GM21717 (cell line): ENCODE data around the gene CFAP20DC.
"Not testable (repeated sequence)": the region's sequence is repeated elsewhere in the genome, so short reads cannot be mapped to it uniquely, and the experiment has no call there.

ENCODE experiments used
- ATAC-seq: cut with Tn5 transposase; IDR thresholded peaks from one replicate; pipeline ENCODE4 v1.9.1; 2021; ENCODE audit warnings: mild to moderate bottlenecking, moderate library complexity; ENCODE audit not compliant: unreplicated experiment

CFAP20DC gene

DNA sequence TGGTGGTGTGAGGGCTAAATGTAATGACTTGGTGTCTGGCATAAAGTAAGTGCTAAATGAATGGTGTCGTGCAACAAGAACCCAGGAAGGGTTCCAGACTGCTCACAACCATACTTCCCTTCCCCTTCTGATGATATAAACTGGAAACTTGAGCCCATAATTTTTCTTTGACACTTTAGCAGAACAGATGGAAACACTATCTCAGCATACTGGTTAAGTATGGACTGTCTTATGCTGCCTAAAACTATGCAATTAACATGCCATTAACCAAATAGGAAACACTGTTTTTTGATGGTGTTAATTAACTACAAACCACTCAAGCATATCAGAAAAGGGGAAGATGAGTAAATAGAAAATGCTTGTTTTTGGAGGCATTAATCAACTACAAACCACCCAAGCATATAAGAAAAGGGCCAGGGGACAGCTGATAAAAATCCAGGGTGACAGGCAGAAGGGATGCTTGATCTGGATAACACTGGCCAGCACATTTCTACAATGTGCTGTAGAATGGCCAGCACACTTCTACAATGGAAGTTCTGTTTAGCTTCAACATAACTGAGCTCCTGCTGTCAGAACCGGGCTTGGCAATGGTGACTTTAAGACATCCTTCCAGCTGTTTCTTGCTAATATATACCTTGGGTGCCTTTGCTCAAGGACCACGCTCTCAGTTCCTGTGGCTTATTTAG lies 297.8 kb downstream of the CFAP20DC start:
- ATAC-seq, result no peak

DNA sequence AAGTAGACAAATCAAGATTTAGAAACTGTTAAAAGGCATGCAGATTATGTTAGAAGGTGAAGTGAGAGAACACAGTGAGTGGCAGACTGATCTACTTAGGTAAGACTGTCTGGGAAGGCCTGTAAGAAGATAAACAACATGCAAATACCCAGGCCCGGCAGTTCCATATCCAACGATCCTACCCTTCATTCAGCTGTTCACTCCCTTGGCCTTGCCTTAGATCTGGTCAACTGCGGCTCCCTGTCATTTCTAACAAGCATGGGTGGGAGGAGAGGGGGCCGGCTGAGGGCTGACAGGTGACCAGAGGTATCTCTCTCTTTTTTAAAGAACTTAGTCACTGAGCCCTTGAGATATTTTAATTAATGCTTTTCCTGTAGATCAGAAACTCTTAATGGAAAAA lies 298.6 kb downstream of the CFAP20DC start:
- no peak for ATAC-seq

DNA sequence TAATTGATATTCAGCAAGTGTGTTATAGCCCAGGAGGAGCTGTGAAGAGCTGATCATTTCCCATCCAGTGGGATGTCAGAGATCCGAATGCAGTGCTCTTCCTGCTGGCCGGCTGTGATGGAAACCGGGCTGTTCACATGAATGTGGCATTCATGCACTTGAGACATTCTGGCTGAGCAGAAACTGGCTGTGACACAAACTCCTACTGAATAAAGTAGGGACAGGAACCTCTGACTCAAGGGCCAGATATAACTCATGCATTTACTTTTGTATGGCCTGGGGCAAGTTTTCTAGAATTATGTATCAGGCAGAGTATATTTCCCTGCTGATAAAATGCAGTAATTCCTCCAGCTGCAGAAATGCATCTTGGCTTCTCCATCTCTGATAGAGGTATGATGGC lies 299.9 kb downstream of the CFAP20DC start:
- no peak for ATAC-seq

DNA sequence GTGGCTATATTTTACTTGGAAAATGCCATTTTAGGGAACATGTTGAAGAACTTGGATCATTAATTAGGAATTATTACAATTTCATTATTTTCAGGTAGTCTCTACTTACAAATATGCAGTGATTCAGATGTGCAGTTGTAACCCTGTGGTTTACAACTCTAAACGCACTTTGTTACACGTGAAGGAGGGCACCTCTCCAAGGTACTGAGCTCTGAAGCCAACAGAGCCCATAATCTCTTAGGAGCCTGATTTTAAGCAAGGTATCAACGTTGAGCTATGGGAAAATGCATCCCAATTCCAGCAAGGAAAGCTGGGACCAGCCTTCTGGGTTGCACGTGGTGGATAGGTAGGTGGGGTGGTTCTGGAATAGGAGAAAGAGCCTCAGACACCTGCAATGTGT lies 301.8 kb downstream of the CFAP20DC start:
- ATAC-seq, result no peak

DNA sequence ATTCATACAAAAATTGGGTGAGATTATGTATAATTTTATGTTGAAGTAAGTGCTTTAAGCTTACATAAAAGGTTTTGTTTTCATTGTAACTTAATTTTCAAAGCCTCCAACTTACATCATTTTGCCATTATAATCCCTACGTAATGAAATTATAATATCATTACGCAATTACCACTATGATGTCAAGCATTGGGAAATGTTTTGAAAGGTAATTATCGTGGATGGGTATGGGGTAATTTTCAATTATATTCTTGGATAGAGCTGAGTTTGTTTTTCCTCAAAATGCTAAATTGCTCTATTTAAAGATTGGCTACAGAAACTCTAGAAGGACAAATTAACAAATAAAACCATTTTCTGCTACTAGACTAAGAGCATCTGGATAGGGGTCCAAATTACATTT lies 303.1 kb downstream of the CFAP20DC start:
- ATAC-seq, result no peak

DNA sequence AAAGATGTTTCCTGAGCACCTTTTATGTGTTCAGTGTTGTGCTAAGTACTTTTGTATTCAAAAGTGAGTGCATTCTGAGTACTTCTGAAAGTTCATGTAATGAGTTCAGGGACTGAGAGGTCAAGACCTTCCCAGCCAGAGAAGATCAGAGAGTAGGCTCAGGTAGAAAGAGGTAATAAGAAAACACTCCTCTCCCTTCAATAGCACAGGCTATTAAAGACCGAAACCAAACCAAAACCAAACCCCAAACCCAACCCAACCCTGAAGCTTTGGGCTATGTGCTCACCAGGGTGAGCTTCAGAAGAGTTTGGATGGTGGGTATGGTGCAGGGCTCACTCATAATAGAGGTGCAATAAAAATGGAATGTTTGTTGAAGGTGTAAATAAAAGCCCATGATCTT lies 306.5 kb downstream of the CFAP20DC start:
- ATAC-seq, result no peak

DNA sequence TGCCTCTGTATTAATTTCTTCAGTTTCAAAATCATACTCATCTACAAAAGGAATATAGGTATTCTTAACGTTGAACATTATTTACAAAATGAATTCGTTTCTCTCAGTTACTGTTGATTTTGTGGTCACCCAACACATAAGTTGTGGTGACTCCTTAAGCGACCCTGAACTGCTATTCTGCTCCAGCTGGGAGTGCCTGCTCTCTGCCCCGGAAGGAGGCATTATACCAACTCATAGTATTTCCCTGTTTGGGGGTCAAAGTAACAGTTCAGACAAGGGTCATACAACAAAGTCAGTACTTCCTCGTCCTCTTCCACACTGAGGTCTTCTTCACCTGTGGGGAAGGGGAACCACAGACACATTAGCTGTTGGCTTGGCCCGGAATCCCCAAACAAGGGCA lies 307.6 kb downstream of the CFAP20DC start:
- no peak for ATAC-seq

DNA sequence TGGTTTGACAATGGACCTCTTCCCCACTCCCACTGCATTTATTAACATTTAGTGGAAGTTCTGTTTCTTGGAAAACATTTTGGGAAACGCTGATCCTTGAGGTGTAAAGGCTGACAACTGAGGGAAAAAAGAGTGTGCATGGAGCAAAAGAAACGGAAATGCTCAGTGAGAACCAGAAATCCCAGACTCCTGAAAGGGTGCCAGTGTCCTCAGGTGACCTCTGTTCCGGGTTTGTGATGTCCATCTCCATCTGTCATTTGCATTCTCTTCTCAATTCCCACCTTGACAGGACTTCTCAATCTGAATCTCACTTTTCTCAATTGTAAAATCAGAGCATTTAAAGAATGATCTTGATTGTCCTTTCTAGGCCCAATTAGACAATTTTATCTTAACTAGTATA lies 312.2 kb downstream of the CFAP20DC start:
- ATAC-seq, result no peak

DNA sequence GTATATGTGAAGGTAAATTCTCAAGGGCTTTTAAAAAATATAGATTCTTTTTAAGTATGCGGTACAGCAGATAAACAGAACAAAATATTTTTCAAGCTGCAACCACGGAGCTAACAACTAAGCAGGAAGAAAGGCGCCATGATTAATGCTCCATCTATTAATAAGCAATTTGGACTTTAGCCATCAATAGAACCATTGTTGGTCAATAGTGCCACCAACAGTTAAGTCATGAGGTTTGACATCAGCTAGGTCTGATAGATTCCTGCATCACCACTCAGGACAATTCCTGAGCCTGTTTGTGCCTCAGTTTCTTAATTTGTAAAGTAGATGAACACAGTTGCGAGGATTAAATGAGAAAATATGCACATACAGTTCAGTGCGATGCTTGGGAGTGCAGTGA lies 318.2 kb downstream of the CFAP20DC start:
- ATAC-seq, result no peak

DNA sequence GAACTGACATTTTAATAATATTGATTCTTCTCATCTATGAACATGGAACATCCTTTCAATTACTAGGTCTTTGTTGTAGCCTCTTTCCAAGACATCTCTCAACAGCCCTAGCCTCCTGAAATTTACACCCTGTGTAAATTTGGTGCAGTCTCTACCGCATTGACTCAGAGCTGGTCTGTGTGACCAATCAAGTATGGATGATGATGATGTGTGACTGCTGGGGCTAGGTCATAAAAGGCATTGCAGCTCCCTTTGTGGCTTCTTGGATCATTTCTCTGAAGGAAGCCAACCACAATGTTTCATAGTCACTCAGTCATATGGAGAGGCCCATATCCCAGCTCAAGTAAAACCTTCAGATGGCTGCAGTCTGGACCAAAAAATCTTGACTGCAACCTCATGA lies 321.1 kb downstream of the CFAP20DC start:
- ATAC-seq, result no peak

DNA sequence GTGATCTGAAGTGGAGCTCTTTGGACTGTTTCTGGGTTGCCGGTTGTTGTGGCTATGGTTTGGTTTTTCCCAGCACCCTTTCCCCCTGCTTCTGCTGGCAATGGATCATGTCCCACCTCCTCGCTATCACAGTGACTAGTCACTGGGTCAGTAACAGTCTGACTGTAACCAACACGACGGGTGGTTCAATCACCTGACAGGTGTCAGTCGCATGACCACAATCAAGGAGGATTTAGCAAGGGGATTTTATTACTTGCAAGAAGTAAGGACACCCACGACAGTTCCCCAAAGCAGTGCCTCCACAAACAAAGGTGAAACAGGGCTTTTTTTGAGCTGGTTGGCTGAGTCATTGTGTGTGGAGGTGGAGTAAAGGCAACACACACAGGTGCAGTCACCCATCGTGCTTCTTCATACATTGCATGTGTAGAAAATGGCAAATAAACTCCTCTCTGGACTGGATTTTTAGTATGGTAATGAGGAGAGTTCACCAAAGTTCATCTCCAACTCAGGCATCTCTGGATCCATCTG lies 324.4 kb downstream of the CFAP20DC start:
- ATAC-seq, result no peak

DNA sequence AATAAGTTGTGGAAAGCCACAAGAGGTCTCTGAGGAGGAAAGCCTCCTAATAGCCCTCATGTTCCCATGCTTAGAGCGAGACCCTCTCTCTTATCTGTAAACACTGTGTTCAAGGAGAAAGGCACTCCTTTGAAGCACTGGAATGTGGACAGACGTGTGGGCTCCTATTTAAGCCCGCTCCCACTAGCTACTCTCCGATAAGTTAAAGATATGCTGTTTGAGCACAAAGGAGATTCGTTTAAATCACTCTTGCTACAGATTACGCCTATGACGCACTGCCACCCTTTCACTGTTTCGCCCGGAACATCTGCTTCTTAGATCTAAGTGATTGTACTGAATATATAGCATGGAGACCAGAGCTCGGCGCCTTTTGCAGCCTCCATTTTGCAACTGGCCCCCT lies 325.5 kb downstream of the CFAP20DC start:
- no peak for ATAC-seq

DNA sequence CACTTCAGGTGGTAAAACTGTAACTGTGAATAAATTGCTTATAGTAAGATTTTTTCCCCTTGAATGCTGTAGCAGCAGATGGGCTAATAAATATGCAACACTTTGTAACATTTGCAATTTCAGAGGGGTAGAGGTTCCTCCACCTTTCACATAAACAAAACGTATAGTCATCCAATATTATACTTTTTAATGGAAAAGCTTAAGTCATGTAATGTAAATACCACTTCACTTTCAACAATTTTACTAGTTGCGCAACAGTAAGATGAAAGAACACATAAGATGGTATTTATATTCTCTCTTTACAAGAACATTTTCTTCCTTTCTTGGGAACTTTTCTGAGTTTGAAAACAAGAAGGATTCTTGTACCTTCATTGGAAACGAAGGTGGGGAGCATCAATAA lies 326.7 kb downstream of the CFAP20DC start:
- no peak for ATAC-seq

DNA sequence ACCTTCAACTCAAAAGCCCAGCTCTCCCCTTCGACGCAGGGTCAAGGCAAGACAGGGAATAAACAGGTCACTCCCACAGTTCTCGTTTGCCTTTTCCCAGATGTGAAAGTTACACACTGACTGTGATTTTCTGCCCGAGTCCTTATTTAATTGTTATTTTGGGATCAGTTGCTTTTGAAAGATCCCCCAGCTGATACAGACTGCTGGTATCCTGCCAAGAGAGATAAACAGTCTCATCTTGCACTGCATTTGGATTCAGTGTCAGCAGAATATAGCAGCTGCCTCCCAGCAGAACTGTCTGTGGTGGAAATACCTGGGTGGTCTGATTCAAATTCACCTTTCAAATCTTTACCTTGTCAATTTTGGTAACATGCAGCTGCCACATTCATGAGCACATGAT lies 327.3 kb downstream of the CFAP20DC start:
- ATAC-seq, result no peak

DNA sequence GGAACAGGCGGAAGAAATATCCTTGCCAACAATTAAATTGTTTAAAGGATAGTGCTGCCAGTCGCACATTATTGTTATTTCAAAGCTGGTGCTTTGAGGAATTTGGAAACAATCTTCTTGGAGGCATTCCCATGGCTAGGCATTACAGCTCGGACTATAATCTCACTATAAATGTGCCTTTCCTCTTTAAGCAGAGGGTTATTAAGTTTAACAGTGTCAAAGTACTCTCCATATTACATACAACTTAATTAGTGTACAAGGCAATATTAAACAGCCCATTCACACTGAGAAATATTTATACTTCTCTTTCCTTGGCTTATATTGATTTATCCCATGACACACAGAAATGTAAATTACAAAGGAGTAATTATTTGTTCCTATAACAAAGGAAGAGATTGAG lies 329.3 kb downstream of the CFAP20DC start:
- ATAC-seq, result no peak

DNA sequence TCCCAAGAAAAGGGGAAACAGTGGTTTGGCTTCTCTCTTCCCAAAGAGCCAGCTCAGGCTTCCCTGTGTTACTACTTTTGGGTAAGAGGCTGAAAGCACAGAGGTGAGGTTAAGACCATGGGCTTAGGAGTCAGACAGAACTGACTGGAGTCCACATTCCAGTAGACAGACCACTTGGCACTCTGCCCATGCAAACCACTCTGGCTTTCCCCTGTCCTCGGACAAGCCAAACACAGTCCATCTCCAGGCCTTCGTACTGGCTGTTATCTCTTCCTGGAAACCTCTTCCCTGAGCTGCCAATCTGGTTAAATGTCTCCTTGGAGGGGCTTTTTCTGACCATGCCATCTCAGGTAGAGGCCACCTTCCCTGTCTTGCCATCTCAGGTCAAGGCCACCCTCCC lies 330.1 kb downstream of the CFAP20DC start:
- ATAC-seq, result no peak

DNA sequence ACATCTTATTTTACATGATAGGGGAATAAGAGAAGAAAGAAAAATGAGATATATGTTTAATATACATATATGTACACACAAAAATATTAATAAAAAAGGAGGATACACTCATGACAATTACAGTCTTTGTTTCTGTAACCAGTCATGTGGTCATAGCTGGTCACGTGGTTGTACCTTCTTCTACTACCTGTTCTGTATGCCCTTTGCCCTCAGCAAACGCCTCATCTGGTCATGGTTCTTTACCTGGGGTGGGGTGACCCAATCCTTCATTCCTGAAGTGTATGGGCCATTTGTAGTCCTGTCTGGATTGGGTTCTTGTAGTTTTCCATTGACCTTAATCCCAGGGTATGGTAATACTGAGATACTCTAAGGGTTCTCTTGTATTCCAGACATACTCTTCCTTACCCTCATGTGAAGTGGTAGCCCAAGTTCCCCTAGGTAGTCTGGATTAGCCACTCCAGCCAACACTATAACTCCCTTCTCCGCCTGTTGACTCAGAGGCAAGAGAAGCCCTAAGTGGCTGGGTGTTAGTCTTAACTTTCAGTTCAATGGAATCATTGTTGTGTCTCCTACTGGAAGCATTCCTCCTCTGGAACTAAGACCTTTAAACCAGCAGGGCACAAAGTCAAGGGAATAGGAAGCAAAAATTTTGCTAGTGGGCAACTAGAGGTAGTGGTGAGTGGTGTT lies 336.0 kb downstream of the CFAP20DC start:
- no peak for ATAC-seq

DNA sequence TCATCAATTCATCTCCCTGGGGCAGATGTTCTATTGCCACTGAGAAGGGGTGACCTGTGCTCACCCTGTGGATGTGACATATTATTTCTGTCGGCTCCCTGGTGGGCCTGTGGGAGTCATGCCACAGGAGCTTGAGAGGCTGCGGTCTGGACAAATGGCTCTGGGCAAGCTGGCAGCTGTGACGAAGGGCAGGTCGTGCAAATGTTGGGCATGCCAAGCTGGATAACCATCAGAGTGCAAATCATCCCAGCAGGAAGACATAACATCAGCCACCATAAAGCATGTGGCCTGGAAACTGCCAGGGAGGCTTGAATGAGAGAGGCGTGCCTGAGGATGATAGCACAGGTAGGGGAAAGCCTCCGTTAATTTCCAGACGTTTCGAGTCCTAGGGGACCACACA lies 338.0 kb downstream of the CFAP20DC start:
- ATAC-seq, result no peak

DNA sequence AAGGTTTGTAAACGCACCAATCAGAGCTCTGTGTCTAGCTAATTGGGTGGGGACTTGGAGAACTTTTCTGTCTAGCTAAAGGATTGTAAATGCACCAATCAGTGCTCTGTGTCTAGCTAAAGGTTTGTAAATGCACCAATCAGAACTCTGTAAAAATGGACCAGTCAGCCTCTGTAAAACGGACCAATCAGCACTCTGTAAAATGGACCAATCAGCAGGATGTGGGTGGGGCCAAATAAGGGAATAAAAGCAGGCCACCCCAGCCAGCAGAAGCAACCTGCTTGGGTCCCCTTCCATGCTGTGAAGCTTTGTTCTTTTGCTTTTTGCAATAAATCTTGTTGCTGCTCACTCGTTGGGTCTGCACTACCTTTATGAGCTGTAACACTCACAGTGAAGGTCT lies 340.8 kb downstream of the CFAP20DC start:
- ATAC-seq, result not testable (repeated sequence)

DNA sequence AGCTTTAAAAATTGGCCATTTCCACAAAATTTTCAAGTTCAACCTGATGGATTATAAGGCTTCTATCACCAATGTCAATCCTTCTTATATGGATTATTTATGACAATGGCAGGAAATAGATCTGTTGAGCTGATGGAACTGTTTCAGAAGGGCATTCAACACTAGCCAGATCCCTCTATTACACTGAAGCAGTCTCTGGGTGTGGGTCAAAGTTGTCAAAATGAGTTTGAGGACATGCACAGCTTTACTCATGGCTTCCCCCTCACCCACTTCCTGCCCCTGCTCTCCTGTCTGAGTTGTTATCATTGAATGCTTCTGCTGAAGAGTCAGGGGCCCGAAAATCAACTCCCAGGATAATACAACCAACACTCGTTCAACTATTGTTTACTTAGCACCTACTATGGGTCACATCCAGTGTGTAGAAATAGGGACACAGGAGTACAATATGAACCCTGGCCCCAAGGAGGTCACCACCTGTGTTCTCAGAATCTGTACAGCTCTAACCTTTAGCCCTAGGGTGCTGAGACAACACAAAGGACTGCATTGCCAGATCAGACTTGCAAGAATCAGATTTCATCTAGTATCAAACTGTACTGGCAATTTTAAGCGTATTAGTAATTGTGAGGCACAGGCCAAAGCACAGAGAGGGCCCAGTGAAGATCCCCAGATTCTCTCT lies 341.6 kb downstream of the CFAP20DC start:
- no peak for ATAC-seq

DNA sequence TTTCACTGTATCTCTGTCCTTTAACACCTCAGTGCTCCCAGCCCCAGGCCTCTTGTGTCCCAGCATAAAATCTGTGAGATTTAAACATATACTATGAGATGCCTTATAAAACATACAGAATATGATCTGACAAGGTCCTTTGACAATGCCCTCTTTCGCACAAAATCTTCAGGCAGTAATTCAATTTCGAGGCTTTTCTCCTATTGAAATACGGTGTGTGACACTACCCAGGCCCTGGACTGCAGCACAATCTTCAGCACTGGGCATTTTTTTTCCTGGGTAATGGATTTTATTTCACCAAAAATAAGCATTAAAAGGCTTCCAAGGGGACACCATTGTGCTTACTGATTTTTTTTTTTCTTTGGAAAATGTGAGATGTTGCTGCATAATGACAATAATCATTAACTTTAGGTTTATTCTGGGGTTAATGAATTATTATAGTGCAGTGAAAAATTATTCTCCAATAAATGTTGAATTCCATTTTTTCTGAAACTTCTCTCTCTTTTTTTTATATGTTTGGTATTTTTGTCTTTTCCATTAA lies 342.4 kb downstream of the CFAP20DC start:
- no peak for ATAC-seq
